Posterior vena cava (tissue), 2 donors: ENCODE results near the gene PRPF8. TPM values are rescaled to one million over a fixed set of nuclear protein-coding genes. Genes with fewer than 3 reads are reported as not detected.

Experiments used
- DNase-seq: peaks from one replicate; pipeline ENCODE4 v3.0.0-alpha.2; 2020; ENCODE audit warnings: low spot score
- intact Hi-C, 2 donors: fragments of 100-400 bp; cut with DNase I; formaldehyde crosslinking; loops; one replicate each; pipeline versions ENCODE4 v1.14.1 to v1.14.2; 2022 to 2023
- total RNA-seq, 2 donors: library from RNA; stranded (reverse); fragmentation: NEBNext Ultra II Directional; extraction: Animal tissue kit (Norgen Biotek cat#: 25700); gene quantifications; one replicate each; pipeline ENCODE4 v1.2.1, GENCODE V29; 2021
- donor health status: DM: yes; HTN: yes; CAD: no.
- donor health status: DM: yes; HTN: yes; CAD: no.

The PRPF8 gene
- total RNA-seq, 2 donors from 2014 or later: 173 to 190 TPM

GRCh38 chr17:1621273-1621954 lies 63.3 kb downstream of the PRPF8 start:
- intact Hi-C loops: no loop called here
- DNase-seq: no peak

DNA sequence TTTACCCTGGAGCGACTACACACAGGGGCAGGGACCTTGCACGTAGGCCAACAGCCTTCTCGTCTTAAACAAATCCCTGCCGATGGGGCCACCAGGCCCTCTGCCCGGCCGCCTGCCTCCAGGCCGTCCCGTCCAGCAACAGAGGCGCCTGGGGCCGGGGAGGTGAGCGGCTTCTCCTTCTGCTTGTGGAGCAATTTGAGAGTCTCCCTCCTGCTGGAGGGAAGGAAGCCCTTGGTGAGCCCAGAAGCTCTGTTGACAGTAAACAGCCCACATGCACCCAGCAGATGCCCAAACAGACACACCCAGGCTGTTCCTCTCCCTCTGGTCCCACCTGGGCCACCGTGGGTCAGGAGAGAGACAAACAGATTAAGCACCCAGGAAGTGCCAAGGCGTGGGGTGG lies 64.2 kb downstream of the PRPF8 start:
- DNase-seq: no peak
- intact Hi-C loops: no loop called here

DNA sequence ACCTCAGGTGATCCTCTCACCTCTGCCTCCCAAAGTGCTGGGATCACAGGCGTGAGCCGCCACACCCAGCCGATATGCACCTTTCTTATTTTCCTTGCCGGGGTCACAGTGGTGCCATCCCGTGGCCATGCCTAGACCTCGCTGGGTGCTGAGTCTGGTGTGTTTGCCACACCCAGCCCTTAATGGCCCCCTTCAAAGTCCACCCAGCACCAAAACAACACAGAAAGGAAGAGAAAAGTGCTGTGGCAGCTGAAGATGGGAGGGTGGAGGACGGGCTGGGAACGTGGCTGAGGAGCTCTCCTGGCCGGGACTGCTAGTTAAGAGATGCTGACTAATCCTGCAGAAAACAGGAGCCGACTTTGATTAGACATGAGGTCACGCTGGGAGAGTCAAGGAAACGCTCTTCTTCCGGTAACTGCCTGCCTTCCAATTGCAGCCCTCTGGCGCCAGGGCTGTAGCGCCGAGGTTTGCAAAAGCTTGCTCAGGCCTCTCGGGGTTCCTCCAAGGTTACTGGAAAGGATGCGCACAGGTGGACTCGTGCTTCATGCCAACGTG lies 67.0 kb downstream of the PRPF8 start:
- intact Hi-C loops: no loop called here
- DNase-seq: no peak

DNA sequence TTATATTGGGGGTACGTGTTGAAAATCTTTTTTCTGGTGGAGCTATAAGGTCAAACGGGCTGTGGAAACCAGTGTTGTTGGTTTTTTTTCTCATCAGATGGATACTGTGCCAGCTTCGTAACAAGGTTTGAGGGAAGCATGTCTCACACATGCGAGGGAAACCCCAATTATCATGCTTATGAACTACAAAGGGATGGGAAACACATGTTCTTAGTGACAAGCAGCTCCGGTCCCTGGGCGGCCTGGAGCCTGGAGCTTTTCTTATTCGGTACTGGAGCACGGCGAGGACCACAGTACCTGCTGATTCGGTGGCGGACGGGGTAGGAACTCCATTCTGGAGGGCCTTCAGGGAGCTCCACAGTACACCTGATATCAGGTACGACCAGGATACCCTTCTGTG lies 68.6 kb downstream of the PRPF8 start:
- intact Hi-C loops: no loop called here
- no peak for DNase-seq

DNA sequence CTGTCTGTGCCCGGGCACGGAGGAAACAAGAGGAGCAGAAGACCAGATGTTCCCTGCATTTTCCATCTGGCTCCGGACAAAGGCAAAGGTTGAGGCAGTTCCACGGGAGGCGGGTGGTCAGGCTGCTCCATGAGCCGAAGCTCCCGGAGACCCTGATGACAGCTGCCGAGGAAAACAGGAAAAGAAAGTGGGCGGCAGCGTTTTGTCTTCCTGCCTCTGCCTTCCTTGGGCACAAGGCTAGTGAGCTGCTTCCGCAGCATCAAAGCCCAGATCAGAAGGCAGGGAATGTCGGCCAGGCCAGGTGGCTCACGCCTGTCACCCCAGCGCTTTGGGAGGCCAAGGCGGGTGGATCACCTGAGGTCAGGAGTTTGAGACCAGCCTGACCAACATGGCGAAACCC lies 72.3 kb downstream of the PRPF8 start:
- DNase-seq: no peak
- intact Hi-C loops: no loop called here

DNA sequence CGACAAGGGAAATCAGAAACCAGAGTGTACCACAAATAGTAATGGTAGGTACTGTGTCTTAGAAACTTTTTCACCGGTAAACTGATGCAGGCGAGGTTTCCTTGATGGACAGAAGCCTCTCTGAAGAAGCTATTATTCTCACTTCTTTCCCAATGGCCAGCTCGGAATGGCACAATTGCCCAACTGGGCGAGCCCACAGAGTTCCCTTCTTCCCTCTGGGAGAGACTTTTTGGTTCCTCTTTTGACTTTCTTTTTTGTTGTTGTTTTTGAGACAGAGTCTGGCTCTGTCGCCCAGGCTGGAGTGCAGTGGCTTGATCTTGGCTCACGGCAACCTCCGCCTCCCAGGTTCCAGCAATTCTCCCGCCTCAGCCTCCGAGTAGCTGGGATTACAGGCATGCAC lies 73.0 kb downstream of the PRPF8 start:
- DNase-seq: no peak
- intact Hi-C loops: no loop called here

DNA sequence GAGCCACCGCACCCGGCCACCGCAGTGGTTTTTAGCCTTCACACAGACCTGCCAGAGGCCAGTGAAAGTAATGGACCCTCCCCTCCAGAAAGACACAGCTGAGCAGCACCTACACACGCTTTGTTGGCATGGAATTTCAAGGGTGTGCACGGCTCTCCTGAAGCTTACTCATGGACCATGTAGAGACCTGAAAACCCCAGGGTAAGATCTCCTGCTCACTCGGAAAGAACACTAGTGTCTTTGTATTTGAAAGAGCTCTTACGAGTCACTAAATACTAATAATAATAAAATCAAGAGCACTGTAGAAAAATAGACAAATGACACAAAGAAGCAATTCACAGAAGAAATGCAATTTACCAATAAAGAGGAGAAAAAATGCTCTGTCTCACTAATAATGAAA lies 76.0 kb downstream of the PRPF8 start:
- no peak for DNase-seq
- intact Hi-C loops: no loop called here

DNA sequence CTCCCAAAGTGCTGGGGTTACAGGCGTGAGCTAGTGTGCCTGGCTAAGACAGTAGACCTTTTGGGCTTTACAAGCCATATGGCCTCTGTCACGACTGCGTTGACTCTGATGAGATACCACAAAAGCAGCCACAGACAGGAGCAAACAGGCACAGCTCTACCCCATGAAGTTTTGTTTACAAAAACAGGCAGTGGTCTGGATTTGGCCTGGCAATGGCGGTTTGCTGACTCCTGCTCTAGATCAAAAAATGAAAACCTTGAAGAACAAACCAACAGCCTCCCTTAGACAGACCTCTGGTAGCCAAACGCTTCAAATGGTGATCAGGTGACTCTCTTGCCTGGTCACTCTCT lies 76.7 kb downstream of the PRPF8 start:
- no peak for DNase-seq
- intact Hi-C loops: no loop called here

DNA sequence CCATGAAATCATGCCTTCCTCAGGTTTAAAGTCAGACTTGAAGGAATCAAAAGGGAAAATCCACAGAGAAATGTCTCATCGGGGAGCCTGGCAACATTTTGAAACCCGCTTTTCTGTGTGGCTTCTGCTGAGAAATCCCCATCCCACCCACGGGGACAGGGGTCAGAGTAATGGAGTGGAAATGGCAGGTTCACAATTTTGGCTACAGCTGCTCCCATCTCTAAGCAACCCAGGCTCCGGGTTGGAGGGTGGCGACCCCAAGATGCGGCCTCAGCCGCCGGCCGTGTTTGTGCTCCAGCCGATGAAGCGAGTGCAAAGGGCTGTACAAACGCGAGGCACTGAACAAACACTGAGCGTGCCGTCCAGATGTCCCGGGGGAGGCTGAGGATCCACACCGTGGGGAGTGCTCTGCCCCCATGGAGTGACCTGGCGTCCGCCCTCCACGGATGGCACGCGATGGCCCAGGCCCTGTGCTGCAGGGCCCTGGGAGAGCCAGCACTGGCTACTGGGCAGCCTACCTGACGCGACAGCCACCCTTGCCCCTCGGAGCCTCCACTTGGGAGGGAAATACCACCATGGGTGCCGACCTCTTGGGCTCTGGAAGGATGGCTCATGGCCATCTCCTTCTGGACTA lies 78.2 kb downstream of the PRPF8 start:
- DNase-seq: no peak
- intact Hi-C loops: no loop called here

DNA sequence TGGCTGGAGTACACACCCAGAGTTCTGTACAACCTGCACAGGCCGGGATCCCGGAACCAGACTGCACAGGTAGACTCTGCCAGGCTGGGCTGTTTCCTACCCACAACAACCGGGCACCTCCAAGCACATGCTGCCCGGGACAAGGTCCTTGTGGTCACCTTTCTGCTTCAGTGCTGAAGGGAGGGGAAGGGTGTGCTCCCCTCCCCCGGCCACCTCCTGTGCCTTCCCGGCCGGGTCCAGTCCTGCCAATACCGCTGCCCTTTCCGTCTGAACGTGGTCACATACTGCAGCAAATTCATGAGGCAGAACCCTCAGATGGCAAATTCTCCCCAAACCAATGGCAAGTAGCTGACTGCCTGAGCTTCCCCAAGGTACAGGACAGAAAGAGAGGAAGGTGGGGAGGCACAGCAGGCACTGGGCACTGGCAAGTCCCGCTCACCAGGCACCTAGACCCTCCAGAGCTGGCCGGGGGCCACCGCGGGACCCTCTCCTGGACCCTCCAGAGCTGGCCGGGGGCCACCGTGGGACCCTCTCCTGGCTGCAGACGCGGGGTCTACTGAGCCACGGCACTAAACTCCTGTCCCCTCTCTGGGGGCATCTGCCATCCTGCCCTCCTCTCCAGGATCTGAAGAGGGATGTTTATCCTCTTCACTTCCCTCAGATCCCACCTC lies 78.9 kb downstream of the PRPF8 start:
- no peak for DNase-seq
- intact Hi-C loops: no loop called here

DNA sequence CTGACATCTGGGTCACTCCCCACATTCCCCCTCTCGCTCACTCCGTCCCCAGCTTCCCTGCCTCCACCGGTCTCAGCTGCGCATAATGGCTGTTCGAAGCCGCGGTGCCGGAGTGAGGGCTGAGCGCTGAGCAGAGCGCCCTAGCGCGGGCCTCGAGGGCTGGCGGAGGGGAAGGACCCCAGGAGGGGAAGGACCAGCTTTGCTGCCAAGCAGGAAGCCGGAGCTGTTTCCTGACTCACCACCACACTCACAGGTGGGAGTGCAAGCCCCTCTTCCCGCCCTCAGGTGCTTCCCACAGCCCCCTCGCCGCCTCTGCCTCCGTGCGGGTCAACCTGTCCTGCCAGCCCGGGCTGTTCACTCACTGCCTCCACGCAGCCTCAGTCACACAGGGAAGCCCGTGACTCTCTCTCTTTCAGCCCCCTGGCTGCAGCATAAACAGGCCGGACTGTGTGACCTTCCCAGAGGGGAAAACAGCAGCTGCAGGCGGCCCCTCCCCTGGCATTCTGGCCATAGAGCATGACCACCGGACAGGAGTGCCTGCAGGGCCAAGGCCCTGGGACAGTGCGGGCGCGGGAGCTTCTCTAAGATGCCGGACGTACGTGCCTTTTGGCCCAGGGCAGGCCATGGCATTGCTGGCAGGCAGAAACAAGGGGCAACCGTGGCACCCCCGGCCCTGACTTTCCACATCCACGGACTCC lies 79.7 kb downstream of the PRPF8 start:
- intact Hi-C loops: no loop called here
- no peak for DNase-seq

DNA sequence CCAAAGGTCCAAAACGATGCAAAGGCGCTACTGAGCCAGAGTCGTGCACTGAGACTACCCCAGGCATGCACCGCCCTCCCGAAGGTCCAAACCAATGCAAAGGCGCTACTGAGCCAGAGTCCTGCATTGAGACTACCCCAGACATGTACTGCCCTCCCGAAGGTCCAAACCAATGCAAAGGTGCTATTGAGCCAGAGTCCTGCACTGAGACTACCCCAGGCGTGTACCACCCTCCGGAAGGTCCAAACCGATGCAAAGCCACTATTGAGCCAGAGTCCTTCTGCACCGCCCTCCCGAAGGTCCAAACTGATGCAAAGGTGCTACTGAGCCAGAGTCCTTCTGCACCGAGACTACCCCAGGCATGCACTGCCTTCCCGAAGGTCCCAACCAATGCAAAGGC lies 83.1 kb downstream of the PRPF8 start:
- intact Hi-C loops: no loop called here

More for the DNA sequence above, 83.1 kb downstream of the PRPF8 start:
- no peak for DNase-seq

Other genes with a start within 250 kb of the PRPF8 start
- gene CRK, start 228.6 kb downstream of the PRPF8 start, total RNA-seq: 10 to 100 TPM; 56.6 to 58.0 TPM
- 100 to 1,000 TPM; 270 to 381 TPM for gene MYO1C, start 192.2 kb downstream of the PRPF8 start, total RNA-seq
- gene INPP5K, start 168.3 kb downstream of the PRPF8 start, total RNA-seq: 10 to 100 TPM; 23.5 to 25.2 TPM
- gene PITPNA, start 122.1 kb downstream of the PRPF8 start, total RNA-seq: 10 to 100 TPM; 68.4 to 90.3 TPM
- 10 to 100 TPM in 1 of 2 donors, 1 to 10 TPM in 1; 9.5 to 16.9 TPM for gene SLC43A2, start 56.0 kb downstream of the PRPF8 start, total RNA-seq
- 10 to 100 TPM; 13.0 to 13.9 TPM for gene SCARF1, start 39.1 kb downstream of the PRPF8 start, total RNA-seq
- 10 to 100 TPM; 10.3 to 13.0 TPM for gene RILP, start 35.0 kb downstream of the PRPF8 start, total RNA-seq
- gene TLCD2, start 25.5 kb upstream of the PRPF8 start, total RNA-seq: 1 to 10 TPM; 7.6 to 8.2 TPM
- gene WDR81, start 39.8 kb upstream of the PRPF8 start, total RNA-seq: 10 to 100 TPM; 26.3 to 30.8 TPM
- gene SERPINF2, start 58.0 kb upstream of the PRPF8 start, total RNA-seq: 10 to 100 TPM; 40.7 to 41.7 TPM
- 1,000 to 10,000 TPM in 1 of 2 donors, 100 to 1,000 TPM in 1; 710 to 1,223 TPM for gene SERPINF1, start 77.2 kb upstream of the PRPF8 start, total RNA-seq
- 10 to 100 TPM; 16.8 to 19.7 TPM for gene SMYD4, start 145.0 kb upstream of the PRPF8 start, total RNA-seq
- 10 to 100 TPM; 77.3 to 86.2 TPM for gene RPA1, start 145.1 kb upstream of the PRPF8 start, total RNA-seq